Ovary (tissue), 9 donors: Measurements from ENCODE around the gene PELO. TPM values are rescaled to one million over a fixed set of nuclear protein-coding genes. Genes with fewer than 3 reads are reported as not detected.

Source experiments
- DNase-seq, 5 donors: peaks; one replicate each; pipeline ENCODE4 v3.0.0-alpha.2; 2019 to 2020
- H3K27ac ChIP-seq, 2 donors: fragments of 200-600 bp; one replicate each; pipeline versions ENCODE4 v1.5.1 to v1.8.0; 2019 to 2022
- H3K27me3 ChIP-seq: fragments of 200-600 bp; one replicate; pipeline ENCODE4 v1.8.0; 2022
- H3K36me3 ChIP-seq: fragments of 200-600 bp; sonication (generic); one replicate; pipeline ENCODE4 v1.5.1; 2019
- H3K4me1 ChIP-seq: one replicate; pipeline ENCODE4 v1.8.1; 2013; ENCODE audit warnings: mild to moderate bottlenecking, moderate library complexity; ENCODE audit not compliant: insufficient read depth
- H3K4me3 ChIP-seq: fragments of 200-600 bp; sonication (generic); one replicate; pipeline ENCODE4 v1.5.1; 2017
- H3K9me3 ChIP-seq, 2 donors: fragments of 200-600 bp in 1 of 2; sonication (generic) in 1 of 2; one replicate each; pipeline versions ENCODE4 v1.5.1 to v1.8.1; 2013 to 2019; ENCODE audit warnings: mild to moderate bottlenecking in 1 of 2, moderate library complexity in 1 of 2
- CTCF ChIP-seq, 3 donors: fragments of 450-650 bp in 2 of 3; fragments of 200-600 bp in 1 of 3; IDR thresholded peaks; one replicate each; pipeline versions ENCODE4 v1.5.1 to v1.8.0; 2016 to 2022; ENCODE audit warnings: antibody characterized with exemption in 3 of 3, mild to moderate bottlenecking in 1 of 3
- EP300 ChIP-seq: sonication (generic); formaldehyde crosslinking; IDR thresholded peaks from one replicate; pipeline ENCODE4 v1.6.1; 2017; ENCODE audit warnings: antibody characterized with exemption
- POLR2A ChIP-seq: fragments of 450-650 bp; IDR thresholded peaks from one replicate; pipeline ENCODE4 v1.6.1; 2017; ENCODE audit warnings: antibody characterized with exemption, mild to moderate bottlenecking, moderate library complexity
- WGBS, 3 donors: extraction: QIAGEN DNeasy Blood & Tissue Kit in 1 of 3; methylation state at CpG; one replicate each; pipeline versions ENCODE4 v1.1.5 to v1.1.7; 2013 to 2017; 5-methylcytosine and 5-hydroxymethylcytosine counted together
- intact Hi-C, 4 donors: fragments of 100-400 bp; cut with DNase I; formaldehyde crosslinking; loops; one replicate each; pipeline versions ENCODE4 v1.11.0 to v1.15.1; 2022 to 2023
- polyA plus RNA-seq, 2 donors: library from polyadenylated mRNA; stranded (reverse); fragments of 200-250 nt in 1 of 2; fragments of 350-450 nt in 1 of 2; fragmentation: Illumina TruSeq in 1 of 2; extraction: RNeasy Lipid Tissue Mini Kit (QIAGEN cat#74804) in 1 of 2; gene quantifications; one replicate each; pipeline ENCODE4 v1.2.3, GENCODE V29; 2013 to 2014
- total RNA-seq, 7 donors: library from RNA; depleted of rRNA in 2 of 7; stranded (reverse); fragments of >200 nt in 2 of 7; fragmentation: NEBNext Ultra II Directional in 3 of 7; extraction: Animal tissue kit (Norgen Biotek cat#: 25700) in 3 of 7; gene quantifications; one replicate each; pipeline versions ENCODE4 v1.1.0 to v1.2.4, GENCODE V29; 2016 to 2023
- donor health status: DM: no; HTN: no; CAD: no; lungs with moderate emphysema.
- donor health status: DM: no; HTN: no; CAD: no.
- donor health status: Bipolar disorder and iron deficiency.
- donor health status: DM: yes; HTN: yes; CAD: no.
- donor health status: DM: no; HTN: no; CAD: no.
- donor health status: DM: yes; HTN: yes; CAD: no.

Gene PELO
- total and polyA plus RNA-seq, 9 donors, result 6.3 to 19.0 (median 11.8) TPM

GRCh38 chr5:52809884-52810283 is 22.2 kb downstream of the PELO start:
- Histone ChIP-seq H3K36me3 (no peaks in the 10 kb centered on the region), H3K9me3 (no peaks in the 10 kb centered on the region), H3K27me3 (no peaks in the 10 kb centered on the region), H3K27ac (no peak overlapping the region), H3K4me1 (no peaks in the 10 kb centered on the region), H3K4me3 (no peak overlapping the region)
- WGBS, 3 donors, result 55 to 77% (median 66%) methylated on average over 1 of the region's 1 CpG
- intact Hi-C loops, result no loop called here
- no peak for DNase-seq
- TF ChIP-seq EP300 (no peak), CTCF (IDR thresholded peaks at IDR 0.05) (no peak), POLR2A (no peak)

GRCh38 chr5:52810426-52810825 is 22.7 kb downstream of the PELO start:
- no peak overlapping the region for H3K27ac ChIP-seq
- no peak overlapping the region for H3K4me3 ChIP-seq
- WGBS, 3 donors, result 38 to 87% (median 70%) methylated on average over 1 of the region's 1 CpG
- no peak for TF ChIP-seq POLR2A
- intact Hi-C loops, result no loop called here
- DNase-seq, result no peak
- no peaks in the 10 kb centered on the region for H3K9me3 ChIP-seq
- no peaks in the 10 kb centered on the region for H3K27me3 ChIP-seq
- H3K4me1 ChIP-seq, result no peaks in the 10 kb centered on the region
- H3K36me3 ChIP-seq, result no peaks in the 10 kb centered on the region

- H3K4me1 ChIP-seq, result no peaks in the 10 kb centered on the region
- no peaks in the 10 kb centered on the region for H3K9me3 ChIP-seq
- H3K36me3 ChIP-seq, result no peaks in the 10 kb centered on the region
- intact Hi-C loops, result no loop called here
- TF ChIP-seq POLR2A (no peak), EP300 (no peak), CTCF (IDR thresholded peaks at IDR 0.05) (no peak)
- no peak for DNase-seq
- no peak overlapping the region for H3K4me3 ChIP-seq
- H3K27me3 ChIP-seq, result no peaks in the 10 kb centered on the region
- 54 to 76% (median 62%) methylated on average over 3 of the region's 3 CpGs for WGBS, 3 donors
- no peak overlapping the region for H3K27ac ChIP-seq
Measured at GRCh38 chr5:52811067-52811749, 23.5 kb downstream of the PELO start.

GRCh38 chr5:52814352-52815148 is 26.8 kb downstream of the PELO start:
- TF ChIP-seq EP300, result no peak
- no peak for TF ChIP-seq CTCF (IDR thresholded peaks at IDR 0.05)
- TF ChIP-seq POLR2A, result no peak

GRCh38 chr5:52817818-52818217 is 30.1 kb downstream of the PELO start:
- H3K27ac ChIP-seq, result no peak overlapping the region
- H3K36me3 ChIP-seq, result no peaks in the 10 kb centered on the region
- 83 to 100% (median 91%) methylated on average over 1 of the region's 1 CpG for WGBS, 3 donors
- no peaks in the 10 kb centered on the region for H3K9me3 ChIP-seq
- H3K27me3 ChIP-seq, result no peaks in the 10 kb centered on the region
- intact Hi-C loops, result no loop called here
- no peak overlapping the region for H3K4me3 ChIP-seq
- peaks cover 3% of the 10 kb centered on the region for H3K4me1 ChIP-seq
- no peak for DNase-seq
- no peak for TF ChIP-seq EP300
- TF ChIP-seq CTCF (IDR thresholded peaks at IDR 0.05), result no peak
- no peak for TF ChIP-seq POLR2A

More at GRCh38 chr5:52814352-52815148, 26.8 kb downstream of the PELO start:
- Histone ChIP-seq H3K27me3 (no peaks in the 10 kb centered on the region), H3K36me3 (no peaks in the 10 kb centered on the region), H3K4me1 (no peaks in the 10 kb centered on the region), H3K4me3 (no peak overlapping the region), H3K9me3 (no peaks in the 10 kb centered on the region), H3K27ac (no peak overlapping the region)
- WGBS, 3 donors, result 69 to 80% (median 72%) methylated on average over 4 of the region's 4 CpGs
- DNase-seq, result no peak
- intact Hi-C loops, result no loop called here
